ENCODE data around the gene ATP2C1.

- TF ChIP-seq CTCF (IDR thresholded peaks at IDR 0.05) (no peak), POLR2A (IDR thresholded peaks at IDR 0.05) (no peak), EP300 (IDR thresholded peaks at IDR 0.05) (no peak), POLR2AphosphoS5 (IDR thresholded peaks at IDR 0.05) (no peak)
These were observed 15.4 kb upstream of the ATP2C1 start for GRCh38 chr3:130878464-130878863.
